GM12878 (cell line): Measurements from ENCODE around the gene COMMD7. TPM values are rescaled to one million over a fixed set of nuclear protein-coding genes. Genes with fewer than 3 reads are reported as not detected.

Source experiments
- ATAC-seq: fragments of 200-7000 bp; cut with Tn5 transposase; 3 replicates; pipeline ENCODE4 v1.9.1; 2020; ENCODE audit warnings: mild to moderate bottlenecking, moderate library complexity
- BruUV-seq: library from RNA; stranded (reverse); fragments of 400-500 nt; replicated peaks from 2 replicates; lab custom pipeline; 2021; lab: Mats Ljungman, UMichigan
- CTCF ChIA-PET: fragments of 300-600 bp; sonication (Branson Sonifier 250); formaldehyde crosslinking; extraction: SDS; loops from one replicate; lab custom pipeline; 2021; ENCODE audit warnings: inconsistent platforms; lab: Yijun Ruan, JAX
- POLR2A ChIA-PET: fragments of 350-600 bp; formaldehyde crosslinking; extraction: SDS; loops from one replicate; lab custom pipeline; 2021; ENCODE audit warnings: inconsistent platforms; lab: Charles Lee
- RAD21 ChIA-PET: fragments of 300-600 bp; sonication (Branson Sonifier 250); formaldehyde crosslinking; loops from one replicate; lab custom pipeline; 2023; ENCODE audit warnings: antibody characterized with exemption; ENCODE audit not compliant: unreplicated experiment; lab: Charles Lee
- SMC1A ChIA-PET: fragments of 300-600 bp; sonication (Branson Sonifier 250); formaldehyde crosslinking; loops from one replicate; lab custom pipeline; 2023; ENCODE audit not compliant: unreplicated experiment, uncharacterized antibody; lab: Charles Lee
- DNase-seq: peaks from one replicate; pipeline ENCODE4 v3.0.0-alpha.2; 2011; ENCODE audit warnings: low read depth, low spot score
- FAIRE-seq: peaks from 3 replicates; lab custom pipeline; 2011; peaks lifted over from hg19 to GRCh38; lab: Jason Lieb, UNC
- H2AFZ ChIP-seq: 2 replicates; pipeline ENCODE4 v1.6.0; 2011; ENCODE audit warnings: low read depth, low read length, control low read depth; ENCODE audit not compliant: control insufficient read depth
- H3K27ac ChIP-seq: 2 replicates; pipeline ENCODE4 v1.5.1; 2011; ENCODE audit warnings: control low read depth; ENCODE audit not compliant: control insufficient read depth, insufficient read depth
- H3K27me3 ChIP-seq, 2 experiments: replicated peaks in 1 of 2; 2 replicates each; pipeline versions ENCODE4 v1.6.0 to v1.6.1; 2011; ENCODE audit warnings: low read length in 1 of 2; ENCODE audit not compliant: control insufficient read depth in 2 of 2, insufficient read depth in 2 of 2
- H3K36me3 ChIP-seq, 2 experiments: 2 replicates each; pipeline ENCODE4 v1.5.1; 2011; ENCODE audit warnings: low read length in 1 of 2; ENCODE audit not compliant: control insufficient read depth in 2 of 2, insufficient read depth in 2 of 2
- H3K4me1 ChIP-seq: 2 replicates; pipeline ENCODE4 v1.6.1; 2011; ENCODE audit warnings: mild to moderate bottlenecking, low read length, moderate library complexity, mixed read lengths; ENCODE audit not compliant: control insufficient read depth, insufficient read depth
- H3K4me2 ChIP-seq: 2 replicates; pipeline ENCODE4 v1.6.0; 2011; ENCODE audit warnings: control low read depth; ENCODE audit not compliant: control insufficient read depth, insufficient read depth
- H3K4me3 ChIP-seq: fragments of 200-600 bp; sonication (generic); 2 replicates; pipeline ENCODE4 v1.5.1; 2016
- H3K79me2 ChIP-seq: 2 replicates; pipeline ENCODE4 v1.6.0; 2011; ENCODE audit warnings: low read length; ENCODE audit not compliant: control insufficient read depth, insufficient read depth
- H3K9ac ChIP-seq: 2 replicates; pipeline ENCODE4 v1.8.0; 2011; ENCODE audit warnings: low read length, control low read depth, mixed read lengths; ENCODE audit not compliant: control insufficient read depth, insufficient read depth
- H3K9me3 ChIP-seq: replicated peaks from 3 replicates; pipeline ENCODE4 v1.5.1; 2011; ENCODE audit warnings: mild to moderate bottlenecking, low read length; ENCODE audit not compliant: control insufficient read depth, insufficient read depth
- H4K20me1 ChIP-seq: 2 replicates; pipeline ENCODE4 v1.6.0; 2011; ENCODE audit not compliant: control insufficient read depth, insufficient read depth
- CBFB ChIP-seq: IDR thresholded peaks from 2 replicates; pipeline ENCODE4 v1.6.1; 2016; ENCODE audit warnings: antibody characterized with exemption, low read depth
- CBX3 ChIP-seq: fragments of 200-600 bp; sonication (generic); IDR thresholded peaks from 2 replicates; pipeline ENCODE4 v1.6.1; 2016; ENCODE audit warnings: low read depth, borderline replicate concordance
- CHD4 ChIP-seq: fragments of 200-600 bp; sonication (generic); IDR thresholded peaks from 2 replicates; pipeline ENCODE4 v1.6.1; 2016; ENCODE audit warnings: mild to moderate bottlenecking
- ETV6 ChIP-seq, 2 experiments: fragments of 450-650 bp in 1 of 2; IDR thresholded peaks in 1 of 2; conservative IDR thresholded peaks in 1 of 2; 2 replicates each; pipeline ENCODE4 v1.6.1; 2014; ENCODE audit warnings: antibody characterized with exemption in 1 of 2, borderline replicate concordance in 1 of 2, low read depth in 1 of 2, mild to moderate bottlenecking in 1 of 2, moderate library complexity in 1 of 2
- HCFC1 ChIP-seq: fragments of 150-350 bp; IDR thresholded peaks from 2 replicates; pipeline ENCODE4 v1.6.1; 2014; ENCODE audit warnings: low read length
- JUNB ChIP-seq: IDR thresholded peaks from 2 replicates; pipeline ENCODE4 v1.6.1; 2016; ENCODE audit warnings: antibody characterized with exemption, mild to moderate bottlenecking
- MEF2B ChIP-seq: fragments of 450-650 bp; IDR thresholded peaks from 2 replicates; pipeline ENCODE4 v1.6.1; 2018; ENCODE audit warnings: mild to moderate bottlenecking, moderate library complexity; ENCODE audit not compliant: partially characterized antibody, poor library complexity, severe bottlenecking
- NFIC ChIP-seq: IDR thresholded peaks from 2 replicates; pipeline ENCODE4 v1.6.1; 2012; ENCODE audit warnings: low read depth, mild to moderate bottlenecking, inconsistent platforms, low read length, moderate library complexity
- NFYB ChIP-seq: IDR thresholded peaks from 2 replicates; pipeline ENCODE4 v1.6.1; 2011; ENCODE audit warnings: low read depth, mild to moderate bottlenecking, low read length, improper control_type of control experiment, moderate library complexity; ENCODE audit not compliant: insufficient read depth
- NR2C2 ChIP-seq: IDR thresholded peaks from 2 replicates; pipeline ENCODE4 v1.6.1; 2011; ENCODE audit warnings: borderline replicate concordance, low read depth; ENCODE audit not compliant: control insufficient read depth, insufficient read length
- POU2F2 ChIP-seq: IDR thresholded peaks from 3 replicates; pipeline ENCODE4 v1.6.1; 2011; ENCODE audit warnings: low read depth, mild to moderate bottlenecking, low read length, borderline replicate concordance
- RAD21 ChIP-seq: IDR thresholded peaks from 2 replicates; pipeline ENCODE4 v1.6.1; 2011; ENCODE audit warnings: mild to moderate bottlenecking, low read depth, low read length, moderate library complexity; ENCODE audit not compliant: insufficient read depth
- SPI1 ChIP-seq: IDR thresholded peaks from 2 replicates; pipeline ENCODE4 v1.6.1; 2011; ENCODE audit warnings: low read depth, mild to moderate bottlenecking, low read length, moderate library complexity, borderline replicate concordance; ENCODE audit not compliant: insufficient read depth
- ZNF384 ChIP-seq: IDR thresholded peaks from 2 replicates; pipeline ENCODE4 v1.6.1; 2012; ENCODE audit warnings: low read depth, mild to moderate bottlenecking, low read length, improper control_type of control experiment, borderline replicate concordance
- ZZZ3 ChIP-seq: IDR thresholded peaks from 2 replicates; pipeline ENCODE4 v1.6.1; 2011; ENCODE audit warnings: low read depth; ENCODE audit not compliant: control insufficient read depth, insufficient read length
- WGBS: methylation state at CpG from one replicate; pipeline ENCODE4 v1.1.6; 2016; ENCODE audit warnings: low lambda C conversion rate; ENCODE audit not compliant: insufficient replicate concordance, insufficient coverage; ENCODE audit errors: missing lambda C conversion rate; 5-methylcytosine and 5-hydroxymethylcytosine counted together
- in situ Hi-C: fragments of 300-500 bp; cut with MboI; formaldehyde crosslinking; loops from 9 replicates; pipeline ENCODE4 v1.14.3; 2018; ENCODE audit warnings: mixed read lengths
- intact Hi-C: fragments of 100-400 bp; cut with micrococcal nuclease; formaldehyde crosslinking; loops from one replicate; pipeline ENCODE4 v1.14.2; 2022; ENCODE audit not compliant: unreplicated experiment
- polyA plus RNA-seq, 11 experiments: library from polyadenylated mRNA; depleted of rRNA in 4 of 11; unstranded in 6 of 11; stranded (reverse) in 5 of 11; fragments of >200 nt; fragmentation: Nextera tagmentation in 4 of 11; fragmentation: Illumina TruSeq in 1 of 11; extraction: Ambion mirVana in 4 of 11; extraction: Trizol in 1 of 11; gene quantifications; 1 replicate in 1 of 11; 2 replicates in 10 of 11; pipeline versions ENCODE4 v1.2.1 to v1.2.3, GENCODE V29; 2011 to 2016; ENCODE audit warnings: inconsistent platforms in 2 of 11, missing spikeins in 2 of 11, low read depth in 1 of 11
- total RNA-seq, 4 experiments: library from RNA; depleted of rRNA in 3 of 4; stranded (reverse); fragments of >200 nt in 3 of 4; fragmentation: Illumina TruSeq in 1 of 4; extraction: Trizol in 1 of 4; gene quantifications; 2 replicates each; pipeline versions ENCODE4 v1.2.1 to v1.2.3, GENCODE V29; 2013 to 2021
- TF ChIP-seq, protein P1 (sequence below): fragments of 450-650 bp; IDR thresholded peaks from 2 replicates; pipeline ENCODE4 v1.6.1; 2017; ENCODE audit warnings: borderline replicate concordance
- TF ChIP-seq, protein P2 (sequence below): IDR thresholded peaks from 2 replicates; pipeline ENCODE4 v1.6.1; 2011; ENCODE audit warnings: low read depth, mild to moderate bottlenecking, low read length, moderate library complexity, borderline replicate concordance; ENCODE audit errors: extremely low read depth
- TF ChIP-seq, protein P3 (sequence below): fragments of 150-350 bp; IDR thresholded peaks from 2 replicates; pipeline ENCODE4 v1.6.1; 2016; ENCODE audit warnings: low read depth, low read length

COMMD7 gene
- total and polyA plus RNA-seq, 10 of the 15 experiments (the other 5 are each of a cell fraction or from before 2014, with no cell fraction given): 9.1 to 61.0 (median 27.7) TPM

DNA sequence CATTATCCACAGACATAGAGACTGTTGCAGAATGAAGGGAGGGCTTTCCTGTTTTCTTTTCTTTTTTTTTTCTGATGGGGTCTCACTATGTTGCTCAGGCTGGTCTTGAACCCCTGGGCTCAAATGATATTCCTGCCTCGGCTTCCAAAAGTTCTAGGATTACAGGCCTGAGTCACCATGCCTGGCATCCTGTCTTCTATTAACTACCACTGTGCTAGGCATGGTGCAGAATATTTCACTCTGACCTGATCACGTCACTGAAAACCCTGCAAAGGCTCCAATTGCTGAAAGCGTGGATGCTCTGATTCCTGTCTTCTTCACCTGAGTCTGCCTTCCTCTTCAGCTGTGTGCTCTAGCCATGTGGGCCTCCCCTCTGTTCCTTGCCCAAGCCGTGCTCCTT, 10.5 kb upstream of the COMMD7 start (continued):
- TF ChIP-seq, protein P1, sequence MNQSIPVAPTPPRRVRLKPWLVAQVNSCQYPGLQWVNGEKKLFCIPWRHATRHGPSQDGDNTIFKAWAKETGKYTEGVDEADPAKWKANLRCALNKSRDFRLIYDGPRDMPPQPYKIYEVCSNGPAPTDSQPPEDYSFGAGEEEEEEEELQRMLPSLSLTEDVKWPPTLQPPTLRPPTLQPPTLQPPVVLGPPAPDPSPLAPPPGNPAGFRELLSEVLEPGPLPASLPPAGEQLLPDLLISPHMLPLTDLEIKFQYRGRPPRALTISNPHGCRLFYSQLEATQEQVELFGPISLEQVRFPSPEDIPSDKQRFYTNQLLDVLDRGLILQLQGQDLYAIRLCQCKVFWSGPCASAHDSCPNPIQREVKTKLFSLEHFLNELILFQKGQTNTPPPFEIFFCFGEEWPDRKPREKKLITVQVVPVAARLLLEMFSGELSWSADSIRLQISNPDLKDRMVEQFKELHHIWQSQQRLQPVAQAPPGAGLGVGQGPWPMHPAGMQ: no peak
- TF ChIP-seq CHD4 (no peak), MEF2B (no peak), RAD21 (no peak), NFYB (no peak)
- TF ChIP-seq, all 136 proteins: peak for 0

DNA sequence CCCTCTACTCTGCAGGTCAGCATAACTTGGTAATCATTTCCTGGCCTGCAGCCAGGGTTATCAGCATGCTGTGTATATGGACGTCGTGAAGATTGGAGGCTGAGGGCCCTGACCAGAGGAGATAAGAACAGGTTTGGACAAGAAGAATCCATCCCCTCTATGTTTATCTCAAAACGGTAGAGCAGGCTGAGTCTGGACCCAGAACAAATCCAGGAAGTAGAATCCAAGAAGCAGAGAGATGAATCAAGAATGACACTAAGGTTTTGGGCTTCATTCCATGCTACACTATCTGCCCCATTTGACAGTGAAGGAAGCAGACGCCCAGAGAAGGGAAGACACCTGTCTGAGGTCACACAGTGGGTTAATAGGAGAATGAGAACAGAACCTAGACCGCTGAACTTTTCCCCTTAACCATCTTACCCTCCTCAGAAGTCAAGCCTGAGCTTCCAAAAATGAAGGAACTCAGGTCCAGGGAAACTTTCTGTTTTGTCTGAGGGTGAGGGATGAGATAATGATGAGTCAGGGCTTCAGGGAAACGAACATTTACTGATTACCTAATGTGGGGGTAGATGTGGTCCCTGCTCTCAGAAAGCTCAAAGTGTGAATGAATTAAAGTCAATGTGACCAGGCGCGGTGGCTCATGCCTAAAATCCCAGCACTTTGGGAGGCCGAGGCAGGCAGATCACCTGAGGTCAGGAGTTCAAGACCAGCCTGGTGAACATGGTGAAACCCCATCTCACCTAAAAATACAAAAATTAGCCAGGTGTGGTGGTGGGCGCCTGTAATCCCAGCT, 9.4 kb upstream of the COMMD7 start:
- ChIA-PET SMC1A (no interaction called here), RAD21 (no interaction called here), CTCF (no interaction called here), POLR2A (no interaction called here)
- no TSS peak for BruUV-seq
- no peak for ATAC-seq
- no peak overlapping the region for H3K9ac ChIP-seq
- H3K4me1 ChIP-seq: no peaks in the 10 kb centered on the region
- no peak for FAIRE-seq
- no peaks in the 10 kb centered on the region for H3K79me2 ChIP-seq
- no peaks in the 10 kb centered on the region for H4K20me1 ChIP-seq
- no peak overlapping the region for H2AFZ ChIP-seq
- 54% methylated on average over 10 of the region's 10 CpGs for WGBS
- no peak overlapping the region for H3K4me2 ChIP-seq
- no peak for DNase-seq
- no peaks in the 10 kb centered on the region for H3K9me3 ChIP-seq
- intact Hi-C loops: no loop called here
- no peak overlapping the region for H3K4me3 ChIP-seq
- H3K27me3 ChIP-seq: no peaks in the 10 kb centered on the region
- H3K36me3 ChIP-seq: no peaks in the 10 kb centered on the region
- in situ Hi-C loops: no loop called here
- no peak overlapping the region for H3K27ac ChIP-seq
- TF ChIP-seq HCFC1 (no peak), JUNB (no peak), ETV6 (conservative IDR thresholded peaks at IDR 0.05 in 1 of 2, IDR thresholded peaks at IDR 0.05 in 1 of 2; ENCODE audit: borderline replicate concordance in 1 of 2, low read depth in 1 of 2) (no peak), NR2C2 (no peak), ZZZ3 (no peak), POU2F2 (no peak), ZNF384 (no peak), CBX3 (no peak), NFIC (no peak), SPI1 (no peak), CBFB (no peak)
- TF ChIP-seq, protein P2, sequence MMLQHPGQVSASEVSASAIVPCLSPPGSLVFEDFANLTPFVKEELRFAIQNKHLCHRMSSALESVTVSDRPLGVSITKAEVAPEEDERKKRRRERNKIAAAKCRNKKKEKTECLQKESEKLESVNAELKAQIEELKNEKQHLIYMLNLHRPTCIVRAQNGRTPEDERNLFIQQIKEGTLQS: no peak
- TF ChIP-seq, protein P3, sequence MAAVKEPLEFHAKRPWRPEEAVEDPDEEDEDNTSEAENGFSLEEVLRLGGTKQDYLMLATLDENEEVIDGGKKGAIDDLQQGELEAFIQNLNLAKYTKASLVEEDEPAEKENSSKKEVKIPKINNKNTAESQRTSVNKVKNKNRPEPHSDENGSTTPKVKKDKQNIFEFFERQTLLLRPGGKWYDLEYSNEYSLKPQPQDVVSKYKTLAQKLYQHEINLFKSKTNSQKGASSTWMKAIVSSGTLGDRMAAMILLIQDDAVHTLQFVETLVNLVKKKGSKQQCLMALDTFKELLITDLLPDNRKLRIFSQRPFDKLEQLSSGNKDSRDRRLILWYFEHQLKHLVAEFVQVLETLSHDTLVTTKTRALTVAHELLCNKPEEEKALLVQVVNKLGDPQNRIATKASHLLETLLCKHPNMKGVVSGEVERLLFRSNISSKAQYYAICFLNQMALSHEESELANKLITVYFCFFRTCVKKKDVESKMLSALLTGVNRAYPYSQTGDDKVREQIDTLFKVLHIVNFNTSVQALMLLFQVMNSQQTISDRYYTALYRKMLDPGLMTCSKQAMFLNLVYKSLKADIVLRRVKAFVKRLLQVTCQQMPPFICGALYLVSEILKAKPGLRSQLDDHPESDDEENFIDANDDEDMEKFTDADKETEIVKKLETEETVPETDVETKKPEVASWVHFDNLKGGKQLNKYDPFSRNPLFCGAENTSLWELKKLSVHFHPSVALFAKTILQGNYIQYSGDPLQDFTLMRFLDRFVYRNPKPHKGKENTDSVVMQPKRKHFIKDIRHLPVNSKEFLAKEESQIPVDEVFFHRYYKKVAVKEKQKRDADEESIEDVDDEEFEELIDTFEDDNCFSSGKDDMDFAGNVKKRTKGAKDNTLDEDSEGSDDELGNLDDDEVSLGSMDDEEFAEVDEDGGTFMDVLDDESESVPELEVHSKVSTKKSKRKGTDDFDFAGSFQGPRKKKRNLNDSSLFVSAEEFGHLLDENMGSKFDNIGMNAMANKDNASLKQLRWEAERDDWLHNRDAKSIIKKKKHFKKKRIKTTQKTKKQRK: no peak
